H9 (cell line): ENCODE data around the gene PARD3. TPM values are rescaled to one million over a fixed set of nuclear protein-coding genes. Genes with fewer than 3 reads are reported as not detected.

Experiments
- DNase-seq: peaks from one replicate; pipeline ENCODE4 v3.0.0-alpha.2; 2017
- H2AFZ ChIP-seq: one replicate; pipeline ENCODE4 v1.6.1; 2013; ENCODE audit warnings: mild to moderate bottlenecking, low read length, control low read depth, moderate library complexity
- H2AK5ac ChIP-seq: 2 replicates; pipeline ENCODE4 v1.6.1; 2013; ENCODE audit warnings: low read length, control low read depth, mixed read lengths; ENCODE audit not compliant: insufficient read length
- H2BK120ac ChIP-seq: one replicate; pipeline ENCODE4 v1.6.1; 2013; ENCODE audit warnings: low read depth, mild to moderate bottlenecking, low read length, control low read depth, inconsistent platforms; ENCODE audit not compliant: poor library complexity, severe bottlenecking
- H2BK12ac ChIP-seq: 2 replicates; pipeline ENCODE4 v1.6.1; 2013; ENCODE audit warnings: low read length, control low read depth, mixed read lengths, low read depth; ENCODE audit not compliant: insufficient read length
- H2BK15ac ChIP-seq: 2 replicates; pipeline ENCODE4 v1.6.1; 2013; ENCODE audit warnings: low read depth, low read length, control low read depth
- H2BK20ac ChIP-seq: one replicate; pipeline ENCODE4 v1.6.1; 2013; ENCODE audit warnings: low read depth, mild to moderate bottlenecking, low read length, control low read depth, inconsistent platforms; ENCODE audit not compliant: poor library complexity, severe bottlenecking
- H2BK5ac ChIP-seq: 2 replicates; pipeline ENCODE4 v1.6.1; 2013; ENCODE audit warnings: low read length, control low read depth, mixed read lengths; ENCODE audit not compliant: insufficient read length
- H3K14ac ChIP-seq: 2 replicates; pipeline ENCODE4 v1.6.1; 2013; ENCODE audit warnings: low read length, control low read depth; ENCODE audit not compliant: insufficient read depth
- H3K18ac ChIP-seq: 2 replicates; pipeline ENCODE4 v1.6.1; 2013; ENCODE audit warnings: low read depth, mild to moderate bottlenecking, mixed read lengths, low read length, control low read depth; ENCODE audit not compliant: insufficient read length
- H3K23ac ChIP-seq: 2 replicates; pipeline ENCODE4 v1.6.1; 2013; ENCODE audit warnings: low read length, control low read depth, mixed read lengths, low read depth; ENCODE audit not compliant: insufficient read length
- H3K23me2 ChIP-seq: 2 replicates; pipeline ENCODE4 v1.6.1; 2013; ENCODE audit warnings: low read depth, mild to moderate bottlenecking, mixed read lengths, low read length, control low read depth; ENCODE audit not compliant: insufficient read length, poor library complexity, severe bottlenecking
- H3K27ac ChIP-seq: 2 replicates; pipeline ENCODE4 v1.5.1; 2013; ENCODE audit warnings: low read length, control low read depth, mixed read lengths, low read depth; ENCODE audit not compliant: insufficient read length
- H3K27me3 ChIP-seq: 2 replicates; pipeline ENCODE4 v1.6.1; 2013; ENCODE audit warnings: low read length, control low read depth, inconsistent platforms; ENCODE audit not compliant: insufficient read depth
- H3K4ac ChIP-seq: 2 replicates; pipeline ENCODE4 v1.6.1; 2013; ENCODE audit warnings: low read depth, mild to moderate bottlenecking, control low read depth, inconsistent platforms, low read length, moderate library complexity
- H3K4me1 ChIP-seq: 2 replicates; pipeline ENCODE4 v1.6.1; 2013; ENCODE audit warnings: low read length, control low read depth, inconsistent platforms; ENCODE audit not compliant: insufficient read depth
- H3K4me2 ChIP-seq: 2 replicates; pipeline ENCODE4 v1.6.1; 2013; ENCODE audit warnings: low read length, control low read depth, mixed read lengths; ENCODE audit not compliant: insufficient read length, insufficient read depth
- H3K56ac ChIP-seq: 2 replicates; pipeline ENCODE4 v1.6.1; 2013; ENCODE audit warnings: low read depth, mild to moderate bottlenecking, mixed read lengths, low read length, control low read depth; ENCODE audit not compliant: insufficient read length
- H3K79me1 ChIP-seq: 2 replicates; pipeline ENCODE4 v1.6.1; 2013; ENCODE audit warnings: low read depth, mild to moderate bottlenecking, moderate library complexity, low read length, control low read depth, inconsistent platforms; ENCODE audit not compliant: insufficient read depth, poor library complexity, severe bottlenecking
- H3K79me2 ChIP-seq: 2 replicates; pipeline ENCODE4 v1.6.1; 2013; ENCODE audit warnings: low read length, control low read depth, inconsistent platforms; ENCODE audit not compliant: insufficient read depth
- H3K9ac ChIP-seq: 2 replicates; pipeline ENCODE4 v1.6.1; 2013; ENCODE audit warnings: low read length, control low read depth, mixed read lengths; ENCODE audit not compliant: insufficient read length; ENCODE audit errors: extremely low read depth
- H3K9me3 ChIP-seq: one replicate; pipeline ENCODE4 v1.6.1; 2013; ENCODE audit warnings: low read depth, low read length, inconsistent platforms; ENCODE audit not compliant: control insufficient read depth
- H3T11ph ChIP-seq: one replicate; pipeline ENCODE4 v1.6.1; 2013; ENCODE audit warnings: mild to moderate bottlenecking, low read length, control low read depth, inconsistent platforms
- H4K20me1 ChIP-seq: one replicate; pipeline ENCODE4 v1.6.1; 2013; ENCODE audit not compliant: control insufficient read depth, insufficient read length, insufficient read depth
- H4K5ac ChIP-seq: 2 replicates; pipeline ENCODE4 v1.6.1; 2013; ENCODE audit warnings: low read depth, mild to moderate bottlenecking, mixed read lengths, low read length, control low read depth; ENCODE audit not compliant: insufficient read length
- H4K8ac ChIP-seq: replicated peaks from 2 replicates; pipeline ENCODE4 v1.6.1; 2013; ENCODE audit warnings: low read length, control low read depth, mixed read lengths, low read depth; ENCODE audit not compliant: insufficient read length
- H4K91ac ChIP-seq: 2 replicates; pipeline ENCODE4 v1.6.1; 2013; ENCODE audit warnings: low read depth, mild to moderate bottlenecking, moderate library complexity, mixed read lengths, low read length, control low read depth; ENCODE audit not compliant: insufficient read length
- H3K27ac Mint-ChIP-seq, 3 experiments: 2 replicates in 2 of 3; 3 replicates in 1 of 3; pipeline ENCODE4 v1.8.0; 2020 to 2021; ENCODE audit warnings: mixed read lengths in 3 of 3, mild to moderate bottlenecking in 1 of 3, moderate library complexity in 1 of 3
- H3K27me3 Mint-ChIP-seq: 2 replicates; pipeline ENCODE4 v1.8.0; 2021; ENCODE audit warnings: low read depth, mild to moderate bottlenecking, moderate library complexity, mixed read lengths
- H3K36me3 Mint-ChIP-seq, 3 experiments: 2 replicates in 2 of 3; 3 replicates in 1 of 3; pipeline ENCODE4 v1.8.0; 2020 to 2021; ENCODE audit warnings: low read depth in 3 of 3, mixed read lengths in 3 of 3; ENCODE audit not compliant: insufficient read depth in 1 of 3
- H3K4me1 Mint-ChIP-seq, 2 experiments: 2 replicates each; pipeline ENCODE4 v1.8.0; 2020; ENCODE audit warnings: mixed read lengths in 2 of 2
- H3K4me3 Mint-ChIP-seq, 2 experiments: 2 replicates in 1 of 2; 3 replicates in 1 of 2; pipeline ENCODE4 v1.8.0; 2020 to 2021; ENCODE audit warnings: mild to moderate bottlenecking in 2 of 2, mixed read lengths in 2 of 2, moderate library complexity in 1 of 2
- H3K9me3 Mint-ChIP-seq, 2 experiments: 2 replicates in 1 of 2; 3 replicates in 1 of 2; pipeline ENCODE4 v1.8.0; 2020; ENCODE audit warnings: mild to moderate bottlenecking in 2 of 2, mixed read lengths in 2 of 2, moderate library complexity in 1 of 2
- WGBS: extraction: QIAGEN DNeasy Blood & Tissue Kit; methylation state at CpG from one replicate; pipeline ENCODE4 v1.1.7; 2013; ENCODE audit warnings: missing lambda C conversion rate, low lambda C conversion rate, mixed read lengths; ENCODE audit not compliant: insufficient read length; ENCODE audit errors: extremely low coverage; 5-methylcytosine and 5-hydroxymethylcytosine counted together
- total RNA-seq: library from RNA; stranded (reverse); gene quantifications from 2 replicates; pipeline ENCODE4 v1.2.1, GENCODE V29; 2021
- TF ChIP-seq, protein P1 (sequence below): fragments of 200-600 bp; sonication (generic); conservative IDR thresholded peaks from 3 replicates; pipeline ENCODE4 v1.8.0; 2021; ENCODE audit warnings: antibody characterized with exemption, mild to moderate bottlenecking

PARD3 gene
- total RNA-seq, 1 experiment from 2014 or later: 44.7 TPM

GRCh38 chr10:34643620-34644019 is 171.5 kb downstream of the PARD3 start:
- no peak for DNase-seq
- no peak overlapping the region for H3K4me2 ChIP-seq
- H3K23ac ChIP-seq: no peak overlapping the region
- H3K9ac ChIP-seq: no peak overlapping the region
- no peaks in the 10 kb centered on the region for H3K79me1 ChIP-seq
- H3K23me2 ChIP-seq: no peaks in the 10 kb centered on the region
- WGBS: no CpG with 5 or more reads among the region's 5 CpGs
- no peak overlapping the region for H3K14ac ChIP-seq
- Mint-ChIP-seq H3K27ac (no peak overlapping the region), H3K9me3 (no peaks in the 10 kb centered on the region), H3K36me3 (no peaks in the 10 kb centered on the region), H3K27me3 (no peaks in the 10 kb centered on the region; the same call in 1 of the 2 replicates), H3K4me1 (peaks cover 20 to 24% of the 10 kb centered on the region in 2 experiments), H3K4me3 (no peak overlapping the region)
- no peak overlapping the region for H4K8ac ChIP-seq
- H2AK5ac ChIP-seq: no peak overlapping the region
- H3K4me1 ChIP-seq: peaks cover 3% of the 10 kb centered on the region; the same call in 1 of the 2 replicates
- no peak overlapping the region for H4K5ac ChIP-seq
- no peak overlapping the region for H3T11ph ChIP-seq
- no peak overlapping the region for H2BK20ac ChIP-seq
- no peak overlapping the region for H4K91ac ChIP-seq
- H2BK5ac ChIP-seq: no peak overlapping the region
- no peaks in the 10 kb centered on the region for H3K9me3 ChIP-seq
- TF ChIP-seq, protein P1, sequence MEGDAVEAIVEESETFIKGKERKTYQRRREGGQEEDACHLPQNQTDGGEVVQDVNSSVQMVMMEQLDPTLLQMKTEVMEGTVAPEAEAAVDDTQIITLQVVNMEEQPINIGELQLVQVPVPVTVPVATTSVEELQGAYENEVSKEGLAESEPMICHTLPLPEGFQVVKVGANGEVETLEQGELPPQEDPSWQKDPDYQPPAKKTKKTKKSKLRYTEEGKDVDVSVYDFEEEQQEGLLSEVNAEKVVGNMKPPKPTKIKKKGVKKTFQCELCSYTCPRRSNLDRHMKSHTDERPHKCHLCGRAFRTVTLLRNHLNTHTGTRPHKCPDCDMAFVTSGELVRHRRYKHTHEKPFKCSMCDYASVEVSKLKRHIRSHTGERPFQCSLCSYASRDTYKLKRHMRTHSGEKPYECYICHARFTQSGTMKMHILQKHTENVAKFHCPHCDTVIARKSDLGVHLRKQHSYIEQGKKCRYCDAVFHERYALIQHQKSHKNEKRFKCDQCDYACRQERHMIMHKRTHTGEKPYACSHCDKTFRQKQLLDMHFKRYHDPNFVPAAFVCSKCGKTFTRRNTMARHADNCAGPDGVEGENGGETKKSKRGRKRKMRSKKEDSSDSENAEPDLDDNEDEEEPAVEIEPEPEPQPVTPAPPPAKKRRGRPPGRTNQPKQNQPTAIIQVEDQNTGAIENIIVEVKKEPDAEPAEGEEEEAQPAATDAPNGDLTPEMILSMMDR: no peak
- H2BK120ac ChIP-seq: no peak overlapping the region
- H3K79me2 ChIP-seq: no peaks in the 10 kb centered on the region; the same call in 1 of the 2 replicates
- no peak overlapping the region for H3K18ac ChIP-seq
- H3K27ac ChIP-seq: no peak overlapping the region
- H2BK12ac ChIP-seq: no peak overlapping the region
- no peak overlapping the region for H2BK15ac ChIP-seq
- no peak overlapping the region for H2AFZ ChIP-seq
- no peaks in the 10 kb centered on the region for H4K20me1 ChIP-seq
- no peaks in the 10 kb centered on the region for H3K27me3 ChIP-seq
- H3K56ac ChIP-seq: no peak overlapping the region
- no peak overlapping the region for H3K4ac ChIP-seq
